Activated T-cell treated with anti-CD3 and anti-CD28 coated beads, Interleukin-2, amount 50 U/mL, for 1 hour (primary cell): ENCODE results near the gene STX8.
A peak's percentile ranks its signal among the peaks of the same experiment; 100 is the strongest.

Experiments used
- DNase-seq: peaks from one replicate; pipeline ENCODE4 v3.0.0-alpha.2; 2020

Gene STX8

GRCh38 chr17:9256751-9257629, 318.6 kb downstream of the STX8 start:
- DNase-seq, result no peak

GRCh38 chr17:9256361-9256750, 319.3 kb downstream of the STX8 start:
- DNase-seq, result no peak

- DNase-seq, result no peak
These were observed 319.8 kb downstream of the STX8 start for GRCh38 chr17:9255833-9256232.

DNA sequence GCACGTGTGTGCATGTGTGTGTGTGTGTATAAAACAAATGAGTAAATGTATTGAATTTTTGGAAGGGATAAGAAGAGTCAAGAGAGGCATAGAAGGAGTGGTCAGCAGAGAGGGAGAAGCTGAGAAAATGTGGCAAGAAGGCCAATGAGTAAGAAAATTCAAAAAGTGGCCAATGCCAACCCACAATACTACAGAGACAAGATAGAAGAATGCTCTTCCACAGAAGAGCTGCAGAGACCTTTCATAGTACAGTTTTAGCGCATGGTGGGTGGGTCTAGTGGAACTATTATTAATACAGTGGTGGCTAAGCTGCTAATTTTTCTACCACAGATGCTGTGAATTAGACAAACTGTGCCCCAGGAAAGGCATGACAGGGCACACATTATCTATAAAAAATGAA, 320.8 kb downstream of the STX8 start:
- DNase-seq, result no peak

GRCh38 chr17:9253308-9253707, 322.3 kb downstream of the STX8 start:
- no peak for DNase-seq

DNA sequence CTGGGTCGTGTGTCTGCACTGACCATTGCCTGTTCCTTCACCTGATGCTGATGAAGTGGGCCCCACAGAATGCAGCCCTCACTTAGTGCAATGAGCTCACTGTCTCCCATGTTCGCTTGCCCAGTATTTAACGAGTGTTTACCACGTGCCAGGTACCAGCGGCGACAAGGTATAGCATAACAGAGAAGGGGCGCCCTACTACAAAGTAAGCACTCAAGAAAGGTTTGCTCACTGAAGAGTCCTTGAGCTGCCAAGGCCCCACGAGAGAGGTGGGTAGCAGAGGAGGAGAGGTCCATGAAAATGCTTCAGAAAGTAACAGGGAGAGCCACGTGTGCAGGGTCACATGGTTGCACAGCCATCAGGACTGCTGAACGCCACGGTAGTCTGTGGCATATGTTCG, 324.3 kb downstream of the STX8 start:
- no peak for DNase-seq

DNA sequence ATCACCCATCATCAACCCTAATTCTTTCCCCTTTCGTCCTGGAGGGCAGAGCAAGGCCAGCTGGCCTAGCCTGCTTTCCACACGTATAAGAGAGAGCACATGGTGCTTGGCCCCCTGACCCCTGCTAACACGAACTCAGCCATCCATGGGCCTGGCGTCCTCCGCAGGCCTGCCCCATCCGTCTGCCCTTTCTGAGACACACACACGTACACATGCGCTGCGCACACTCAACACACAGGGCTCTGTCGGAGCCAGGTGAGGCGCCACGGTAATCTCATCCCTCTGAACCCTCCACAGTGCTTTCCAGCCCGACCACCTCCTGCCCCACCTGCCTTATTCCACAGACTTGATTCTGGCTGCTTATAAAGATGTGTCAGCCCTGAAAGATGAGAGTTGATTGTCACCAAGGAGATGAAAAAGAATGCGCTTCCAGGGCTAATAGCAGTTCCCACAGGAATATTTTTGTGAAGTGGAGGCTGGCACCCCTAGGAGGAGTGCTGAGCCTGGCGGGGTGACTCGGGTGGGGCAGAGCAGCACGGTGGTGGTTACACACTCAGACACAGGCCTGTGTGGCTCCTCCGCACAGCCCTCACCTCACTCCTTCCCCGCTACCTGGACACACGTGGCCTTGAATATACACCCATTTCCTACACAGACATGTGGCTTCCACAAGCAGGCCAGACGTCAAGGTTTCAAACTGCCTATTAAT, 326.2 kb downstream of the STX8 start:
- no peak for DNase-seq

DNA sequence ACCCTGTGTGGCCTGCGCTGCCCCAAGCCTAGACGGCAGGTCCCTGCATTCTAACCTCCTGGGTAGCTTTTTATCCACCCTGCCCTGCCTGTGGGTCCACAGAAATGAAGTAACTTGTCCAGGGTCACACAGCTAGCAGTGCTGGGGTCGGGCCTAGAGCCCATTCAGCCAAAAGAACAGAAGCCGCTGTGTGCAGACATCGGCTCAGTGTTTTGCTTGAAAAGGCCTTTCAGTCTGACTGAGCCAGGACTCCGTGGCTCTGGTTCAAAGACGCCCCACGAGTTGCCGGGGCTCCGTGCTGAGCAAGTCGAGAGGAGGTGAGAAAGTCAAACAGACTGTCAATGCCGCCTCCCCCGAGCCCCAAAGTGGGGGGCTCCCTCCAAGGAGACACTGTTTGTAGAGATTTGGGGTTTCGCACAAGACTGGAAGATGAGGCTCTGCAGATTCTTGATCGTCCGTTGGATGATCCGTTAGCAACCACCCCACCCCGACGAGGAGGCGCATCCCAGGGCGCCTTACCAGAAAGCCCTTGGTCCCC, 328.1 kb downstream of the STX8 start:
- DNase-seq, result no peak

- no peak for DNase-seq
These were observed 331.3 kb downstream of the STX8 start for GRCh38 chr17:9244066-9245052.

DNA sequence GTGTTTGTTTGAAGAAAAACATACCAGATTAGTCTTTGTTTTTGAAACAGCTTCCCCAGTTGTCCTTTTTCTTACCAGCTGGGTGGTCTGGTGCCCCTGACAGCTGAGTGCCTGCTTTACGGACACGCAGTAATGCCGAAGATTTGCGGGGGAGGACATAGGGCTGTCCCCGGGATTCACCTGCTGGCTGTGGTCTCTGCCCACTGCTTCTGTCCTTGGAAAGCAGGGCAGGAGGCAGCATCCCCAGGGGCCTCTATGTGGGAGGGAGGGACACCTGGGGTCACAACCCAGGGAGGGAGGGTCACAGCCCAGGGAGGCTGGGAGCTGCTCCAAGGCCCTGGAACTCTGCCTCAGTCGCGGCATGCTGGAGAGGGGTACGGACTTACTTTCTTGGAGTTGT, 332.6 kb downstream of the STX8 start:
- no peak for DNase-seq

DNA sequence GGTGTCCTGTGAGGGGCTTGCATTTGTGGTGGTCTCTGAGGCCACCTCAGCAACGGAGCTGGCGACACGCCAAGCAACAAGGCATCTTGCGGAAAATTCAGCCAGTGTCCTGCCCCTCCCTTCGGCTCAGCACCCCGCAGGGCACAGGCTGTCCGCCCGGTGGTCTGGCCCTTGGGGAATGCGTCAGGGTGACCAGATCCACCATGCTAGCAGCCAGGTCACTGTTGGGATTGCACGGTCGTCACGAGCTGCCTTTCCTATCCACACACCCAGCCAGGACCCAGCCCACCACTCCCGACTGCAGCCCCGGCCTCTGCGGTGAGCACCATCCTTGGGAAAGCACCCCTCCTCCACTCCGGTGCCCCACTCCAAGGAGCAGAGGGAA, 333.1 kb downstream of the STX8 start:
- DNase-seq, result no peak

- no peak for DNase-seq
These were observed 333.7 kb downstream of the STX8 start for GRCh38 chr17:9241774-9242496.

DNA sequence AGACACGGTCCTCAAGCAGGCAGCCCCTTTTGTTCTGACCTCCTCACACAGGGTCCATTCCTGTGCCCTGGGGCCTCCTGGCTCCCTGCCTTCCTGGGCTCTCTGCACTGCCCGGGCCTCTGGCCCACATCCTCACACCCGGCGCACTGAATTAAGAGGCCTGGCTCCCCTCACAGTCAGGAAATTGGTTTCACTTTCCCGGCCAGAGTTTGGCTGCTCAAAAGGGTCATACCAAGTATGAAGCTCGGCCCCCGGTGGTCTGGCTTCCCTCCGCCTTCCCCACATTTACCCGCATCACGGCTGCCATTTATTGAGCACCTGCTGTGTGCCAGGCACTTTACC, 334.3 kb downstream of the STX8 start:
- no peak for DNase-seq

- DNase-seq, result no peak
These were observed 334.8 kb downstream of the STX8 start for GRCh38 chr17:9240659-9241370.

DNA sequence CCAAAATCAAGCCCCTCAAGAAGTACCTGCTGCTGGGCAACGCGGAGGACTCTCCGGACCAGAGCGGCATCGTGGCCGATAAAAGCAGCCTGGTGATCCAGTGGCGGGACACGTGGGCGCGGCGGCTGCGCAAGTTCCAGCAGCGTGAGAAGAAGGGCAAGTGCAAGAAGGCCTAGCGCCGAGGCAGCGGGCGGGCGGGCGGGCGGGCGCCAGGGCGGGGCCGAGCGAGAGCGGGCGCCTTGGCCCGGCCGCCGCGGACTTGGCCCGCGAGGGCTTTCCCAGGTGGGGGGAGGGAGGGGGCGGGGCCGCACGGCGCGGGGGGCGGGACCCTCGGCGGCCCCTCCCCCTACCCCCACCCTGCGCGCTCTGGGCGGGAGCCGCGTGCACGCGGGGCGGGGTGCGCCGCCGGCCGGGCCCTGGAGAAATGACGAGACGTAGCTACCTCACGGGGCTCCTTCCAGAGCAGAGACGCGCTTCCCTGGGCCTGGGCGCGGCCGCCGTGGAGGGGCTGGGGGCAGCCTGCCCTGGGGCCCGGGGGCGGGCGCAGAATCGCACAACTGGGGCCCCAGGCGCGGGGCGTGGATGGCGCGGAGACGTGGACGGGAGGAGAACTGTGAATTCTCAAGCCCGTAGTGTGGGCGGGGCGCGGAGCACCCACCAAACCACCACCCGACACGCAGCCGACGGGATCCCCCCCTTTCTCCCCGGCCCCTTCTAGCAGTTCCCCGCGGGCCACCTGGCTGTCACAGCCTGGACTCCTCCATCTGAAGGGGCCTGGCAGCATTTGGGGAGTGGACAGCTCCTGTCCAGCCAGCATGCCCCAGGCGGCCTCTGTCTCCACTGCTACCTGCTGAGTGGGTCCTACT, 335.6 kb downstream of the STX8 start:
- peak; percentile 77 for DNase-seq

DNA sequence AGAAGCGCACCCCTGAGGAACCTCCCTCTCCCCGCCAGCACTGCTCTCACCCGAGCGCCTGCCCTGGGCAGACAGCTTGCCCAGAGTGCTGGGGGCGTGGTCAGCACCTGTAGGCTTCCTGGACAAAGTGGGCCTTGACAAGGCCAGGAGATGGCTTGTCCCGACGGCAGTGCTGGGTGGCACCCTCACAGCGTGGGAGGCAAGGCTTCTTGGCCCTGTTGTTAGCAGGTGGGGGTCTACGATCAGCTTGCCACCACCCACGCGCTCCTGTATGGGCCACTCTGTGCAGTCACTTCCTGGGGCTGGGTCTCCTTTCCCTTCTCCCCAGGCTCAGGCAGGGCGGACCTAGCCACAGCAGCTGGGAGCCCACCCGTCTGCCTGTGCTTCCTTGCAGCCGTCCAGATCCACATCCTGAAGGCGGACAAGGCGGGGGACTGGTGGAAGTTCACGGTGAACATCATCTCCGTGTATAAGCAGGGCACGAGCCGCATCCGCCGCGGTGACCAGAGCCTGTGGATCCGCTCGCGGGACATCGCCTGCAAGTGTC, 336.3 kb downstream of the STX8 start:
- no peak for DNase-seq

DNA sequence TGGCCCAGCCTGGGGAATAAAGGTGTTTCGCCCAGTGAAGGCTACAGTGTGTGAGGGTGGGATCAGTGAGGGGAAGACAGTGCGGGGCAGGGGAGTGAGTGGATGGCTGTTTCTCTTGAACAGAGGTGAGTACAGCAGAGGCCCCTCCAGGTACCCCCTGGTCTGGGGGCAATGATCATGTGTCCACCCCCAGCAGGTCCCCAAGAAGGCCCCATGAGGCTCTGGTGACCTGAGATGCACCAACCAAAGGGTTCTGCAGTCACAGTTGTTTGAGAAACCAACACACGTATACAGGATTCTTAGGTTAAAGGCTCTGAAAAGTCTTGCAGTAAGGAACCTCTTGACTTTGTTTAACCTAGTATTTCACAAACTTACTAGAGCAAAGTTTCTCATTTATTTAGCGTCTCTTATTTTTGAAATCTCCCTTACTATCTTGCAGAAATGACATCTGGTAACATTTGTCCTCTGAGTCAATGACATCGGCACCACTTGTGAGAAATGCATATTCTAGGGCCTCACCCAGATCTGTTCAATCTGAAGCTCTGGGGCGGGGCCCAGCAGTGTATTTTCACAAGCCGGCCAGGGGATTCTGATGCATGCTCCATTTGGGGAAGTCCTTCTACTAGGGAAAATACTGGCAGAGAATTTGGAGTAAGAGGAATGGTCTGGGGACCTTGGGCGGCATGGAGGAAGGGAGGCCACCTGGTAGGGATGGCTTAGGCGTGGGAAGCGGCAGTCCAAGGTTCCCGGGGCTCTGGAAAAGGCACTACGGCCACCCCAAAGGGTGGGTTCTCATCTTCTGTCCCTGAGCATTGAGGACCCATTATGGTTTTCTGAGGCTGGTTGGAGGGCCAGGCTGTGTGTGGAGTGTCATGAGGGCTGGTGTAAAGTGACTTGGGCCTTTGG, 337.0 kb downstream of the STX8 start:
- no peak for DNase-seq

DNA sequence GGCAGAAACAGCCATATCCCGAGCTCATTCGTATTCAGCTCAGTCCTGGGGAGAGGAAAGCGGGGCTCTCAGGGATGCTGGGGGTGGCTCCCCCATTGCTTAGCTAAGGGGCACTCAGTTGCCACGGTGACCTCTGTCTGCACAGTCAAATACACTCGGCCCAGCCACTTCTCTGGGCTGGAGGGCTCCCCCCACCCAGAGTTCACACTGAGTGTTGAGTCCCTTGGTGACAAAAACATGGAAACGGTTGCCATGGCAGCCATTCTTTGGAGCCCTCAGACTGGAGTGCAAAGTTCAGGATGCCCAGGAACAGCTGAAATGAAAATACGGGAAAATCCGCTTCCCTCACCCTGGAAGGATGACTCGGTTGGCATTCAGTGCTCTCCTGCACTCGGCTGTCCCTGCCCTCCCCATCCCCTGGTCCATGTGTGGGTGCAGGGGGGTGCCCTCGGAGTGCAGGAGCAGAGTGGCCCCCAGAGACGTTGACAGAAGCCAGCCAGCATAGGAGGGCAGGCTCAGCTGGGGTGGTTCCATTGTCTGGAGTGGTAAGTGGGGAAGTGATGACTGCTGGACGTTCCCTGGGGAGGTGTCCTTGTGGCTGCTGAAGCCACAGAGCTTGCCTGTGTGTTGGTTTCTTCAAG, 337.8 kb downstream of the STX8 start:
- DNase-seq, result no peak

GRCh38 chr17:9237053-9237410, 338.6 kb downstream of the STX8 start:
- no peak for DNase-seq
